GM12892 (cell line): ENCODE results near the gene PDGFA.

Source experiments
- DNase-seq: peaks from one replicate; pipeline ENCODE4 v3.0.0; 2011; ENCODE audit not compliant: insufficient read length
- FAIRE-seq: peaks from 2 replicates; lab custom pipeline; 2011; peaks lifted over from hg19 to GRCh38; lab: Jason Lieb, UNC
- POLR2A ChIP-seq: IDR thresholded peaks from 2 replicates; pipeline ENCODE4 v1.6.1; 2011; ENCODE audit warnings: low read depth, low read length, control low read depth
- POLR2AphosphoS5 ChIP-seq: IDR thresholded peaks from 2 replicates; pipeline ENCODE4 v1.6.1; 2011; ENCODE audit warnings: low read depth, low read length, control low read depth
- TAF1 ChIP-seq: IDR thresholded peaks from 2 replicates; pipeline ENCODE4 v1.6.1; 2011; ENCODE audit warnings: low read depth, mild to moderate bottlenecking, control low read depth, low read length, borderline replicate concordance

PDGFA gene

GRCh38 chr7:521221-522070, 1.8 kb upstream of the PDGFA start:
- FAIRE-seq (no peak), DNase-seq (no peak)
- TF ChIP-seq POLR2A (no peak), POLR2AphosphoS5 (no peak), TAF1 (no peak)

- no peak for DNase-seq
- no peak for FAIRE-seq
- no peak for TF ChIP-seq TAF1
These were observed 986 bp upstream of the PDGFA start for GRCh38 chr7:520503-521161.

- DNase-seq: no peak
- no peak for FAIRE-seq
- TF ChIP-seq TAF1 (no peak), POLR2A (no peak), POLR2AphosphoS5 (no peak)
These were observed 789 bp downstream of the PDGFA start for GRCh38 chr7:518630-519483.

GRCh38 chr7:517774-518629, 1.6 kb downstream of the PDGFA start:
- DNase-seq (no peak), FAIRE-seq (no peak)
- TF ChIP-seq POLR2AphosphoS5 (no peak), POLR2A (no peak), TAF1 (no peak)

- no peak for TF ChIP-seq POLR2A
- TF ChIP-seq POLR2AphosphoS5: no peak
- no peak for TF ChIP-seq TAF1
- FAIRE-seq (no peak), DNase-seq (no peak)
These were observed 2.8 kb downstream of the PDGFA start for GRCh38 chr7:516606-517456.

GRCh38 chr7:516216-516605, 3.4 kb downstream of the PDGFA start:
- TF ChIP-seq POLR2A: no peak
- TF ChIP-seq POLR2AphosphoS5: no peak
- TF ChIP-seq TAF1: no peak
- DNase-seq: no peak
- FAIRE-seq: peak; percentile 40

GRCh38 chr7:515628-516027, 4.0 kb downstream of the PDGFA start:
- TF ChIP-seq POLR2A (no peak), TAF1 (no peak), POLR2AphosphoS5 (no peak)
- no peak for FAIRE-seq
- DNase-seq: no peak

GRCh38 chr7:514651-515598, 4.7 kb downstream of the PDGFA start:
- FAIRE-seq (no peak), DNase-seq (no peak)
- TF ChIP-seq POLR2AphosphoS5 (no peak), TAF1 (no peak), POLR2A (no peak)

- no peak for TF ChIP-seq POLR2AphosphoS5
- TF ChIP-seq TAF1: no peak
- no peak for TF ChIP-seq POLR2A
- DNase-seq (no peak), FAIRE-seq (no peak)
These were observed 5.4 kb downstream of the PDGFA start for GRCh38 chr7:514242-514641.
